NCI-H526 treated with DMSO at 0.1 percent for 48 hours (cell line): ENCODE measurements around the gene ADAD2.

ENCODE experiments used
- DNase-seq: peaks from one replicate; lab custom pipeline; 2025; lab: John Stamatoyannopoulos, UW

The ADAD2 gene

DNA sequence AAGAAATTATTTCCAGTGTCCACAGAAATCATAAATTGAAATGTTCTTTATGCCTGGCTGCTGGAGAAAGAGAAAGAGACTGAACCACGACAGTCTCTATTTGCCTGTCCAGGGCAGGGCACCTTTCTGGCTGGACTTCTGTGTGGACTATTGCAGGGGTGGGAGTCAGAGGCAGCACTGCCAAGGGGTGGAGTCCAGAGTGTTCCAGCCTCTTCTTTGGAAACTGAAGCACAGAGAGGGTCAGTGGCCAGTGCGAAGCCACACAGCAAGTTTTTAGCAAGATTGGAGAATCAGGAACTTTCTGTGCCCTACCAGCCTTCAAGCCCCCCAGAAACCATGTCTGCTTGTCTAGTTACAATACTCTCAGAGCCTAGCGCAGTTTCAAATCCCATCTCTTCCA lies 33.6 kb downstream of the ADAD2 start:
- no peak for DNase-seq

DNA sequence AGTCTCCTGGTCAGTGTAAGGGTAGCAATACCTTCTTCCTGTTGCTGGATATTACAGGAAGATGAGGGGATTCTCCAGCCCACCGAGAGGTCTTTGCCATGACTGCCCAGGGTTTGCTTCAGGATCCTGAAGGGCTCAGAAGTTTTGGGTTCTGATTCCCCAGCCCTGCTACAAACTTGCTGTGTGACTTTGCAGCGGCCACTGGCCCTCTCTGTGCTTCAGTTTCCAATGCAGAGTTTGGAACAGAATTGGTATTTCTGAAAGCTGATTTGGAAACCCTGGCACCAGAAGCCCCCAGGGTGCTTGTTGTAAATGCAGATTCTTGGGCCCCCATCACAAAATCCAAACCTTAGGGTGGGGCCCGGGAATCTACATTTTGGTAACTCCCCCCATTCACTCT lies 34.2 kb downstream of the ADAD2 start:
- DNase-seq = no peak

DNA sequence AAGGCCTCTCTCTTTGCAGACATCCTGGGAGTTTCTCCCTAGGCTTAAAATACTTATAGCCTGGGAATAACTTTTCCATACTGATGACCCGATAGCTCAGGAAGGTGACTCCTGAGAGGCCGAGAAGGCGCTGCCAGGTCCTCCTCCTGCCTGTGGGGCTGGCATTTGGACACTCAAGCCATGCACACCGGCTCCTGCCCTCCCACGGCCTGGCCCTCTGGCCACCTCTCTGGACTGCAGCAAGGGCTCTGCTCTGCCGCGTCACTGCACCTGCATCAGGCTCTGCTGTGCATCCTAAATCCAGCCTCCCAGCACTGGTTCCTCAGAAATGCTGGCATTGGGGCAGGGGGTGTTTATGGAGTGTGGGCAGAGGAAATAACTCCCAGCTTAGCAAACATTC lies 34.6 kb downstream of the ADAD2 start:
- DNase-seq = no peak

DNA sequence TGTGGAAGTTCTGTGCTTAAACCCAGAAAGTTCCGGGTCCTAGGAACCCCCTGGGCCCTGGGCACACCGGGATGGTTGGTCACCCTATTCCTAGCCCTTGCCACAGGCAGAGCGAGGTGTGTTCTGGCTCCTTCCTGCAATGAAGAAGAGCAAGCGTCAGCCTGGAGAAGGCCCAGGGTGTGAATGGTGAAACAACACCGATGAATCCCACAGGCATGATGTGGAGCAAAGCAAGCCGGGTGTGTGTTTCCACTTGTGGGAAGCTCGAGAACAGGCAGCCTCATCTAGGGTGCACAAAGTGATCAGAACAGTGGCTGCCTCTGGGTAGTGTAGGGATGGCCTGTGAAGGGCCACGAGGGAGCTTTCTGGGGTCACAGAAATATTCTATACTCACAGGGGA lies 35.1 kb downstream of the ADAD2 start:
- no peak for DNase-seq

DNA sequence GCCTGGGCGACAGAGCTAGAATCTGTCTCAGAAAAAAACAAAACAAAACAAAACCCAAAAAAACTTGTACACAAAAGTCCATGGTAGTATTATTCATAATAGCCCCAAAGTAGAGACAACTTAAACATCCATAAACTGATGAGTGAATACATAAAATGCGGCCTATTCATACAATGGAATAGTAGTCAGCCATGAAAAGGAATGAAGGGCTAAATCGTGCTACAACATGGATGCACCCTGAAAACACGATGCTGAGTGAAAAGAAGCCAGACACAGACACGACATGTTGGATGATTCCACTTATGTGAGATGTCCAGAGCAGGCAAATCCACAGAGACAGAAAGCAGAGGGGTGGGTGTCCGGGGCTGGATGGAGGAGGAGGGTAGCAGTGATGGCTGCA lies 36.6 kb downstream of the ADAD2 start:
- DNase-seq = no peak

DNA sequence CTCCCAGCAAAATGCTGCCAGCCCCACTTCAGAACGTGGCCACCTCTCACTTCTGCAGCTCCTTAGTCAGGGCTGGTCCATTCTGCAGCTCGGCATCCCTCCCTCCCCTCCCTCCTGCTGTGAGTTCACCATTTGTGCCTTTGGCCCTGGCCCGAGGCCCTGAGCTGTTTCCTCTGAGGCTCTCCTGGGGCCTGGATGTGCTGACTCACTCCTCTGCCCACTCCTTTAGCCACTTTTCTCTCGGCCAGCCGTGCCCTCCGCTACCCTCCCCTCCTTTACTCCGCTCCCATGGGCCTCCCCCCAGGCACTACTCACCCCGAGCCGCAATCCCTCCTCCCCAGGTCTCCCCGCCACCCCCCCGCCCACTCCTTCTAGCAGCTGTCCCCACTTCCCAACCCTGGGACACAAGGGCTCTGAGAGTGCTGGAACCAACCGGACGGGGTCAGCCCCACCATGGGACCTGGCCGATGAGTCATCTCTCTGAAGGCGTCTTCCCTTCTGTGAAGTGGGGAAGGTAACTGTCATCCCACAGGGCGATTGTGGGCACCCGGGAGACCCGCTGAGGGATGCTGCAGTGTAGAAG lies 37.4 kb downstream of the ADAD2 start:
- no peak for DNase-seq

DNA sequence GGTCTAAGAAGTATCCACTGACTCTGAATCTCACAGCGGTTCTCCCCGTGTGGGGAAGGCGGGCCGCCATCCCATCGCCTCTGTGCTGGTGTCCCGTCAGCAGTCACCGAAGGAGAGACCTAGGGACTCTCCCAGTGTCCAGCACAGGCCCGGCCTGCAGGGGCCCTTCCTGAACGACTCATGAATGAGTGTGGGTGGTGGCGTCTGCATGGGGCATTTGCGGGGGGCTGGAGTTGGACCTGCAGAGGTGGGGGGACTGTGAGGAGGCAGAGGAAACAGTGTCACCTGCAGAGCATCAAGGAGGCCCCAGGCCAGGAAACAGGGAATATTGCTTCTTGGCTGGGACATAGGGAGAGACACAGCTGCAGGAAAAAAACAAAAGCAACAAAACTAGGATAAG lies 38.5 kb downstream of the ADAD2 start:
- DNase-seq = no peak

DNA sequence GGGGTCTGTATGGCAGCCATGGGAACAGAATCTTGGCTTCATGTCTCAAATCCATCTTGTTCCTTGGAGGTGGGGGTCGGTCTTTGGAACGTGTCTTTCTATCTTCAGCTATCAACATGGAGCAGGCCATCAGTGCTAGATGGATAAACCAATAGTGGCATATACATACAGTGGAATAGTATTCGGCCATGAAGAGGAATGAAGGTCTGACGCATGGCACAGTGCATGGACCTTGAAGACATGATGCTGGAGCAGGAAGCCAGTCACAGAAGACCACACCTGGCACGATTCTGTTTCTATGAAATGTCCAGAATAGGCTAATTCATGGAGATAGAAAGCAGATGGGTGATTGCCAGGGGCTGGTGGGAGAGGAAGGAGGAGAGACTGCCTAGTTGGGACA lies 41.1 kb downstream of the ADAD2 start:
- no peak for DNase-seq

DNA sequence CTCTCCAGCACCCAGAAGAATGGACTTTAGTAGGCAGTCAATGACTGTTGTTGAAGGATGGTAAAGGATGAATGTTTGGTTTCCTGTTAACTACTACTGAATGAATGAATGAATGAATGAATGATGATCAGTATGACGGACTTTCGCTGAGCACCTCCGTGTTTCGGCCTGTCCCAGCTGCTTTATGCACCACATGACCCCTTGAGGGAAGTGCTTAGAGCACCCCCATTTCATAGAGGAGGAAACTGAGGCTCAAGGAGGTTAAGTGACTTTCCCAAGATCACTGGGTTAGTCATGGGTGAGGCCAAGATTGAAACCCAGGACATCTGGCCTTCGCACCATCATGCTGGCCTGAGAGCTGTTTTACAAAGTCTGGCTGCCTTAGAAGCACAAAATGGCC lies 42.0 kb downstream of the ADAD2 start:
- DNase-seq = no peak

DNA sequence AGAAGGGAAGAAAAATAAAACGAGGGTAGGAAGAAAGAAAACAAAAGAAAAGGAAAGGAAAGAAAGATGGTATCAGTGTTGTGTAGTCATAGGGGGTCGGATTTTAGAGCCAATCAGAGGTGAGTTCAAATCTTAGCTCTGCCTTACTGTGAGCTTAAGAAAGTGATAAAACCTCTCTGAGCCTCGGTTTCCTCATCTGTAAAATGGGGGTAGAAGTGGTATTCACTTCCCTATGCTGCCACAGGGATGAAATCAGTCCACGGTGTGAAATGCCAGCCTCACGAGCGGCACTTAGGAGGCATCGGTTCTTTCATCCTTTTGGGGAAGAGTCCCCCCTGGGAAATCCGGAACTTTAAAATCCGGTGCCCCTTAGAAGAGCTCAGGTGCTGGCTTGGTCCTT lies 42.8 kb downstream of the ADAD2 start:
- DNase-seq = no peak

DNA sequence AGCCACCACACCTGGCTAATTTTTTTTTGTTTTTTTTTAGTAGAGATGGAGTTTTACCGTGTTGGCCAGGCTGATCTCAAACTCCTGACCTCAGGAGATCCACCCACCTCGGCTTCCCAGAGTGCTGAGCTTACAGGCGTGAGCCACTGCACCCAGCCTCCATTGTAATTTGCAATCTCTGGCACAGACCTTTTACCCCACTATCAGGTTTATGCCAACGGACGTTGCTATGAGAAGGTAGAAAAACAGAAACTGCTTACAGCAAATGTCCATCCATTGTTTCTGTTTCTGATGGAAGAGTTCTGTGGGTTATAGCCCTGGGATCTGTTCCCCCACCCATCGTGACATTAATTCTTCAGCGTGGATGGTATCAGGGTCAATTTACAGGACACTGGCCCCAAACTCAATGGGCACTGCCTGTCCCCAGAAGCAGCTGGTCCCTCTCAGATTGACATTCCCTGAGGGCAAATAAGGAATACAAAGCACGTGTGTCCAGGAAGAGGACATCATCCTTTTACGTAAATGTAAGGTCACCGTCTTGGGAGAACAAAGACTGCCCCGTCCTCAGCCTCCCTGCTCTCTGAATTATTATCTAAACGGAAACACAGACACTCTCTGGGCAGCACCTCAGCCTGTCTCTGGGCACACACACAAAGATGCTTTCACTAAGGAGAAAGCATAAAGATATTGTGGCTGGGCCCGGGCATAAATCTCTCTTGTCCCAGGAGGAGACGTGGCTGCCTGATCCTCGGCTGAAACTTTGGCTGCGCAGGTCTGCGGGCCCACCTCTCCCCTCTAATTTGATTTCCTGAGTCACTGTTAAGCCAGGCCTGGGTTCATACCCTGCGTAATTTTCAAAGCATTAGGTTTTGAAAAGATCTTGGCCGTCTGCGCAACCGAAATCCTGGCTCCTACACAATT lies 43.6 kb downstream of the ADAD2 start:
- no peak for DNase-seq

DNA sequence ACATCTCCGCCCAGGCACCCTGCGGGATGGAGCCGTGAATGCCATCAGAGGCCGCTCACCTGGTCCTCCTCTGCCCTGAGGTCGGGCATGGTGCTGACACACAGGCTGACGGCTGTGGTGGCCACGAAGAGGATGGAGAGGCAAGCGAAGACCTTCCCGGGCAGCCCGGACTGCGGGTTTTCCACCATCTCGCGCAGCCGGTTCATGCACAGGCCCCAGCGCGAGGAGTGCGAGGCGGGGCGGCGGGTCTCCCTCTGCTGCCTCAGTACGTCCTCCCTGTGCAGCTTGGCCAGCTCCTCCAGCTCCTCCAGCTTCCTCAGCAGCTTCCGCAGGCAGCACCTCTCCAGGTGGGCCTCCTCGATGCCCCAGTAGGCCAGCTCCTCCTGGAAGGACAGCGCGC lies 45.7 kb downstream of the ADAD2 start:
- DNase-seq = no peak

DNA sequence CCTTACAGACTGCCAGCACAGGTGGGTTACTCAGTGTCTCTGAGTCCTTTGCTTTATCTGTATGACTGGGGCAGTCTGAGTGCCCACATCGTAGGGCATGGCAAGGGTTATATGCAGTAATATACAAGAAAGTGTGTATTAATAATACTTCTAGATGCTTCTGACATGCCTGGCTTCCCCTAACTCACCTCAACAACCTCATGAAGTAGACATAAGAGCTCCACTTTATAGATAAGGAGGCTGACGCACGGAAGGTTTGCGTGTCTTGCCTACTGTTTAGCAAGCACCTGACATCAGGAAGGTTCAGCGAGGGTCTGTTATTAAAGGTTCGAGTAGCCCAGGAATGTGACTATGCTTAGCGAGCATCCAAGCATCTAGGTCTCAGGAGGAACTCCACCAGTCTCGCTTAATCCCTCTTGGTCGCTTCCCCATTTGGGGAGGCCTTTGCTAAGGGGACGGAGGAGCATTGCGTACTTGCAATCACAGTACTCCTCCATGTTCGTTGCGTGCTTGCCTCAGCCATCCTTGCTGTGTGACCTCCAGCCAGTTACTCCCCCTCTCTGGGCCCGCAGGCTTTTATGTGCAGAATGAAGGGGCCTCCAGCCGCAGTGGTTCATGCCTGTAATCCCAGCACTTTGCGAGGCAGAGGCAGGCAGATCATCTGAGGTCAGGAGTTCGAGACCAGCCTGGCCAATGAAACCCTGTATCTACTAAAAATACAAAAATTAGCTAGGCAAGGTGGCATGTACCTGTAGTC lies 47.2 kb downstream of the ADAD2 start:
- DNase-seq = no peak

DNA sequence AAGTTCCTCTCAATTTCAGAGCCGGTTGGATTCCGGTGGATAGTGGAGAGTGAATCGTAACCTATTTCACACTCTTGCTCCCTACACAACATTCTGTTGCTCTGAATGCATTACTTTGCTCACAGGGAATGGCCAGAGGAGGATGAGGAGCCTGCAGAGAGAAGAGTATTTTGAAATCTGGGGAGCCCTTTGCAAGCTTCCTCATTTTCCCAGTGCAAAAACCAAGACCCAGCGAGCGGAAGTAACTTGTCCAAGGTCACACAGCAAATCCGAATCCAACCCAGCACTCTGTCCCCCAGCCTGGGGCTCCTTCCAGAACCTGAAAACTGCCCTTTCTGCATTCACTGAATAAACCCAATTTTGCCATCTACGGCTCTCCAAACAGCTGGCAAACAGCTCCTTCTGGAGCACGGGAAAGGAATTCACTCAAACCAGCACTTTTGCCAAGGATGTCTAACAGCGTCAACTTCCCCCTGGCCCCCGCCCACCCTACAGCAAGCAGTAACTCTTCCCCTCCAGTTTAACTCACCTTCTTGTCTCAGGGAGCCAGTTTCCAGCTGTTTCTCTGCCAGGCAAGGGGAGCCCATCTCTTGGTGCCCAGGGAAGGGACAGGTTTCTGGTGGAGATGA lies 48.3 kb downstream of the ADAD2 start:
- DNase-seq = no peak

DNA sequence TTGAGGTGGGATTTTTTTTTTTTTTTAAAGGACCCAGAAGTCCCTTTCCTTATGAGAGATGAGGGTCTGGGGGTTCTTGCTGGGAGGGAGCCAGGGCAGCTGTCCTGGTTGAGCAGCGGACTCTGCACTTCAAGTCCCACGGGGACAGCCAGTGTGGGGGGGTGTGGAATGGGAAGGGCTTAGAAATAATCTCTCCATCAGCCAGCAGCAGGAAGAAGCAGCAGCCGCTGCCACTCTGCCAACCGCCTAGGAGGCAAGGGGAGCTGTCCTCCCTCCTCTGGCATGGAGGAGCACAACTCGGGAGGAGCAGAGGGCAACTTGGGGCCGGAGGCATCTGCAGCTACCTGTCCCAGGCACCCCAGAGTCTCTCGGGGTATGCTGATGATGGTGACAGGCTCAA lies 49.0 kb downstream of the ADAD2 start, which contains the start of gene KCNG4:
Gene KCNG4, minus strand, starts transcription at position 104 of the 400 bp plus-strand sequence. CDS start 2,527 bp downstream, outside the sequence.
- no peak for DNase-seq

DNA sequence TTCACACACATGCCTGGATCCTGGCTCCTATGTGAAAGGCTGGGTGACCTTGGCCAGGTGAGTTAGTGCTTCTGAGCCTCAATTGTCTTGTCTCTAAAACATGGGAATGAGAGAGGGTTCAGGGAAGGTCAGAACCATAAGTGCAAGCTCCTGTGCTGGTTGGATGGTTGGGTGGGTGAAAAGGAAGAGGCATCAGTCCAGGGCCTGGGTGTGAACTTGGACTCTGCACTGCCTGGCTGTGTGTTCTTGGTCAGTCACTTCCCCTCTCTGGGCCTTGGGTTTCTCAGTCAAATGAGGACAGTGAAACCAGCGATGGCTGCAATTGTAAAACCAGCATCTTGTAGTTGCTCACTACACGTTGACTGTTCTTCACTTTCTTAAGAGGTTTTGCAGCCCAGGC lies 49.5 kb downstream of the ADAD2 start:
- DNase-seq = no peak

DNA sequence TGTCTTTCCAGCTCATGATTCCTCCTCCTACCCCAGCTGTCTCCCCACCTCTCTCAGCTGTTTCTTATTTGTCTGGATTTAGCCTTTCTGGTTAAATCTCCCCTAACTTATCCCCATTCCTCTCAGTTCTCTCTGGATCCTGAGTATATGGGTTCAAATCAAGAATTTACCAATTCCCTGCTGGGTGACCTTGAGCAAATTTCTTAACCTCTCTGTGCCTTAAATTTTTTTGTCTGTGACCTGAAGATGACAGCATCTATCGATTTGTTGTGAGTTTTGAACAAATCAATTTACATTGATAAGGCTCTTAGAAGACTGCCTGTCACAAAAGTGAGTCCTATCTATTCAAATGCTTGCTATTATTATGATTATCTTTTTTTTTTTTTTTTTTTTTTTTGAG lies 50.8 kb downstream of the ADAD2 start:
- DNase-seq = no peak

DNA sequence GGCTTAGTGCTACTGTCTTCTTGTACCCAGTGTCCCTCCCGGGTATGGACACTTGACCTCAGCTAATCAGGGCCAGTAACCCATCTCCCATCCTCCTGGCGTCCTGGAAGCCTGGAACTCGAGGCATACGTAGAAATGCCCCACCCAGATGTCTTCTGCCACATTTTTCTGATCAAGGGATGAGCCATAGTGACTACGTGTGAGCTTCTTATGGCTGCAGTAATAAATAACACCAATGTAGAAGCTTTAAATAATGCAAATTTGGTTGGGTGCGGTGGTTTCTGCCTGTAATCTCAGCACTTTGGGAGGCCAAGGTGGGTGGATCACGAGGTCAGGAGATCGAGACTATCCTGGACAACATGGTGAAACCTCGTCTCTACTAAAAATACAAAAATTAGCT lies 51.9 kb downstream of the ADAD2 start:
- no peak for DNase-seq

DNA sequence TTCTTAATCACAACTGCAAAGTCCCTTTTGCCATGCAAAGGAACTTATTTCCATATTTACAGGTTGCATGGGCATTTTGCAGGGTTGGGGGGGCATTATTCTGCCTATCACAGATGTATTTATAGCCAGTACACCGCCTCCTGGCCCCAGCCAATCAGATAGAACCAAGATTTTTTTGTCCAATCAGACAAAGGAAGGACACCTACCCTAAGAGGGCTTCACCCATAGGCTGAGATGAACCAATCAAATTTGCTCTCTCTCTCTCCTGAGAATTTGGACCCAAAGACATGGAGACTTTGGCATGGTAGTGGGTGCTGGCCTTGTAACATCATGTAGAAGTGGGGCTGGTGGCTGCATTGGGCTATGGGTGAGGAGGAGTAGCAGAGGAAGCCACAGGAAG lies 52.8 kb downstream of the ADAD2 start:
- DNase-seq = no peak

DNA sequence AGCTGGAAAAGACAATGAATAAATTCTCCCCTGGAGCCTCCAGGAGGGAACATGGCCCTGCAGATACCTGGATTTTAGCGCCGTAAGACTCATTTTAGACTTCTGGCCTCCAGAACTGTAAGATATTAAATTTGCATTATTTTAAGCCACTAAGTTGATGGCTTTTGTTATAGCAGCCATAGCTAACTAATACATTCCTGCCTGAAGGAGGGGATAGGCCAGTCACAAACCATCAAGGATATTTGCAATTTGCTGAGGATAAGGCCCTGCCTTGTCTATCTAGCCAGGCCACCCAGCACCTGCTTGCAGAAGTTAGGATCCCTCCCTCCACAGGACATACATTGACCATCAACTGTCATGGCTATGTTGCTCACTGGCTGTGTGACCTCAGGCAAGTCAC lies 53.8 kb downstream of the ADAD2 start:
- no peak for DNase-seq

DNA sequence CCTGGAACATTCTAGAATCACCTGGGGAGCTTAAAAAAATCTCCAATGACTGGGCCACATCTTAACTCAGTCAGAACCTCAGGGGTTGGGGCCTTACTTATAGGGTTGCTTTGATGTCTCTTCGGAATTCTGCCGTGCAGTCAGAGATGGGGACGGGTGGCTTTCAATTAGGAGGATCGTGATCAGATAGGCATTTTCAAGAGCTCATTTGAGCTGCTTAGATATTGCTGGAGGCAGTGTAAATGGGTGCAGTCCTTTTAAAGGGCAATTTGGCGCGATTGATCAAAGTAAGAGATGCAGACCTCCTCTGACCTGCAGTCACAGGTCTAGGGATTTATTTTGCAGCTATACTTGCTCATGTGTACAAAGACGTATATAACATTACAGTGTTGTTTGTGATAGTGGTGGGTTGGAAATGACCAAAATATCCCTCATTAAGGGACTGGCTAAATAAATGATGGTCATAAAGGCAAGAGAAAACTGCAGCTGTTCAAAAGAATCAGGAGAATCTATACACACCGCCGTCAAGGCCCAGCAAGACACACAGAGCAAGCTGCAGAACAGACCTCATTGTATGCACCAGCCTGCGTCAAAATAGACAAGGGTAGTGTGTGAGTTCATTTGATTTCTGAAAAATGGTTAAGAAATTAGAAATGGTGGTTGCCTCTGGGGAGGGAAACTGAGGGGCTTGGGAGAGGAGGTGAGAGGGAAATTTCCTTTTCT lies 55.2 kb downstream of the ADAD2 start:
- DNase-seq = no peak

DNA sequence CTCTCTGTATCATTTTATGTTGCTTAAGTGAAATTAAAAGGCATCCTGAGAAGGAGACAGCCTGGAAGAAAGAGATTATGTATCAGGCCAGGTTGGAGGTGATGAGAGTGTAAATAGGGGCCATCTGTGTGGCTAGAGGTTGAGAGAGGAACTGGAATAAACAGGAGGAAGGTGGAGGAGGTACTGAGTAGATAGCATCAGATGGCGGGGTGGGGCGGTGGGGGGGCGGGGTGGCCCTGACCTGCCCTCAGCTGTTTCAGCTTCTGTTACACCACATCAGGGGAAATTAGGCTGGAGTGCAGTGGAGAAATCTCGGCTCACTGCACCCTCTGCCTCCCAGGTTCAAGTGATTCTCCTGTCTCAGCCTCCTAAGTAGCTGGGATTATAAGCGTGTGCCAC lies 55.7 kb downstream of the ADAD2 start:
- DNase-seq = no peak
